HL-60 (cell line): Measurements from ENCODE around the gene GAREM1.

Experiments
- DNase-seq, 2 experiments: peaks; one replicate each; pipeline ENCODE4 v3.0.0-alpha.2; 2010 to 2020; ENCODE audit warnings: low read depth in 1 of 2, low spot score in 1 of 2
- H3K27ac ChIP-seq: fragments of 250-450 bp; sonication (Bioruptor Pico); replicated peaks from 2 replicates; pipeline ENCODE4 v1.5.1; 2020; ENCODE audit warnings: mild to moderate bottlenecking, moderate library complexity
- H3K27me3 ChIP-seq: fragments of 250-450 bp; sonication (Bioruptor Pico); 2 replicates; pipeline ENCODE4 v1.5.1; 2021; ENCODE audit warnings: mild to moderate bottlenecking, moderate library complexity; ENCODE audit not compliant: insufficient read depth, poor library complexity, severe bottlenecking
- H3K4me3 ChIP-seq: replicated peaks from 2 replicates; pipeline ENCODE4 v1.5.1; 2011; ENCODE audit warnings: mild to moderate bottlenecking, control low read depth, low read length; ENCODE audit not compliant: insufficient read depth
- GABPA ChIP-seq: IDR thresholded peaks from 2 replicates; pipeline ENCODE4 v1.6.1; 2012; ENCODE audit warnings: low read depth
- POLR2AphosphoS5 ChIP-seq: IDR thresholded peaks from 2 replicates; pipeline ENCODE4 v1.6.1; 2012; ENCODE audit warnings: low read depth
- SPI1 ChIP-seq: IDR thresholded peaks from 2 replicates; pipeline ENCODE4 v1.6.1; 2012; ENCODE audit warnings: low read depth, mild to moderate bottlenecking, borderline replicate concordance
- TF ChIP-seq, protein P1 (sequence below): IDR thresholded peaks from one replicate; pipeline ENCODE4 v1.5.1; 2011; ENCODE audit warnings: low read length, control low read depth, inconsistent platforms; ENCODE audit not compliant: insufficient read depth
- TF ChIP-seq, protein P2 (sequence below): IDR thresholded peaks from 2 replicates; pipeline ENCODE4 v1.6.1; 2012; ENCODE audit warnings: low read depth; ENCODE audit not compliant: insufficient replicate concordance

The GAREM1 gene

DNA sequence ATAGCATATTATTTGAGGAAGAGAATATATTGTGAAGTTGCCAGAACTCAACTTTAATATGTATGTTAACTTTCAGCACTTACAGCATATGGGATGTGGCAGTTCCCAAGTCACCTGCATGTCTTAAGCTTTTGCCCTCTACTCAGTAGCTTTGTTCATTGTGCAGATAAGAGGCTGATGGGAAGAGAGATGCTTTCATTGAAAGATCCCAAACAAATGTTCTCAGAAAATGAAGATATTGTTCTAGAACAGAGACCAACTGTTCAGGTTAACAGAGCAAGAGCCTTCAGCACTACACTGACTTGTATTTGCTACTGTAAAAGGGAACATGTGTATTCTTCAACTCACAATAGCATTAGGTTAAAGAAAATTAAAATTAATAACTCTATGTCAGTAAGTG is 28.1 kb downstream of the GAREM1 start:
- TF ChIP-seq SPI1: no peak
- TF ChIP-seq POLR2AphosphoS5: no peak
- TF ChIP-seq, protein P1, sequence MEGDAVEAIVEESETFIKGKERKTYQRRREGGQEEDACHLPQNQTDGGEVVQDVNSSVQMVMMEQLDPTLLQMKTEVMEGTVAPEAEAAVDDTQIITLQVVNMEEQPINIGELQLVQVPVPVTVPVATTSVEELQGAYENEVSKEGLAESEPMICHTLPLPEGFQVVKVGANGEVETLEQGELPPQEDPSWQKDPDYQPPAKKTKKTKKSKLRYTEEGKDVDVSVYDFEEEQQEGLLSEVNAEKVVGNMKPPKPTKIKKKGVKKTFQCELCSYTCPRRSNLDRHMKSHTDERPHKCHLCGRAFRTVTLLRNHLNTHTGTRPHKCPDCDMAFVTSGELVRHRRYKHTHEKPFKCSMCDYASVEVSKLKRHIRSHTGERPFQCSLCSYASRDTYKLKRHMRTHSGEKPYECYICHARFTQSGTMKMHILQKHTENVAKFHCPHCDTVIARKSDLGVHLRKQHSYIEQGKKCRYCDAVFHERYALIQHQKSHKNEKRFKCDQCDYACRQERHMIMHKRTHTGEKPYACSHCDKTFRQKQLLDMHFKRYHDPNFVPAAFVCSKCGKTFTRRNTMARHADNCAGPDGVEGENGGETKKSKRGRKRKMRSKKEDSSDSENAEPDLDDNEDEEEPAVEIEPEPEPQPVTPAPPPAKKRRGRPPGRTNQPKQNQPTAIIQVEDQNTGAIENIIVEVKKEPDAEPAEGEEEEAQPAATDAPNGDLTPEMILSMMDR: no peak
- TF ChIP-seq, protein P2, sequence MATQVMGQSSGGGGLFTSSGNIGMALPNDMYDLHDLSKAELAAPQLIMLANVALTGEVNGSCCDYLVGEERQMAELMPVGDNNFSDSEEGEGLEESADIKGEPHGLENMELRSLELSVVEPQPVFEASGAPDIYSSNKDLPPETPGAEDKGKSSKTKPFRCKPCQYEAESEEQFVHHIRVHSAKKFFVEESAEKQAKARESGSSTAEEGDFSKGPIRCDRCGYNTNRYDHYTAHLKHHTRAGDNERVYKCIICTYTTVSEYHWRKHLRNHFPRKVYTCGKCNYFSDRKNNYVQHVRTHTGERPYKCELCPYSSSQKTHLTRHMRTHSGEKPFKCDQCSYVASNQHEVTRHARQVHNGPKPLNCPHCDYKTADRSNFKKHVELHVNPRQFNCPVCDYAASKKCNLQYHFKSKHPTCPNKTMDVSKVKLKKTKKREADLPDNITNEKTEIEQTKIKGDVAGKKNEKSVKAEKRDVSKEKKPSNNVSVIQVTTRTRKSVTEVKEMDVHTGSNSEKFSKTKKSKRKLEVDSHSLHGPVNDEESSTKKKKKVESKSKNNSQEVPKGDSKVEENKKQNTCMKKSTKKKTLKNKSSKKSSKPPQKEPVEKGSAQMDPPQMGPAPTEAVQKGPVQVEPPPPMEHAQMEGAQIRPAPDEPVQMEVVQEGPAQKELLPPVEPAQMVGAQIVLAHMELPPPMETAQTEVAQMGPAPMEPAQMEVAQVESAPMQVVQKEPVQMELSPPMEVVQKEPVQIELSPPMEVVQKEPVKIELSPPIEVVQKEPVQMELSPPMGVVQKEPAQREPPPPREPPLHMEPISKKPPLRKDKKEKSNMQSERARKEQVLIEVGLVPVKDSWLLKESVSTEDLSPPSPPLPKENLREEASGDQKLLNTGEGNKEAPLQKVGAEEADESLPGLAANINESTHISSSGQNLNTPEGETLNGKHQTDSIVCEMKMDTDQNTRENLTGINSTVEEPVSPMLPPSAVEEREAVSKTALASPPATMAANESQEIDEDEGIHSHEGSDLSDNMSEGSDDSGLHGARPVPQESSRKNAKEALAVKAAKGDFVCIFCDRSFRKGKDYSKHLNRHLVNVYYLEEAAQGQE: no peak
- no peak for TF ChIP-seq GABPA
- Histone ChIP-seq H3K4me3 (no peak overlapping the region), H3K27ac (no peak overlapping the region), H3K27me3 (no peaks in the 10 kb centered on the region)
- no peak for DNase-seq

DNA sequence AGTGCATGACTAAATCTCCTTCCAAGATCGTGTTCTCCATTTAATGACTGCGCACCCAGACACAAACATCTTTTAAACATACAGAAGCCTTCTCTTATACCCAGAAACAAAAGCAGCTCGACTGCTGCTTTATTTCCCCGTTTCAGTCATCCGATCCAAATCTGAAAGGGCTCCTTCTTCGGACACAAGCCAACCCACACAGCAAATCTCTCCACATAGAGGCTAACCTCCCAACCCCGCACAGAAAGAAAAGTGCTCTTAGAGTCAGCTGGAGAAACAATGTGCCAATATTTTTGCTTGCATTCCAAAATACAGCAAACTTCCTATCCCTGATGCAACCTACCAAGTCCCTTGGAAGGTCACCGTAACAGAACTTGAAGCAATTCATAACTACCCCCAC is 29.1 kb downstream of the GAREM1 start:
- TF ChIP-seq, protein P2: no peak
- TF ChIP-seq GABPA (no peak), SPI1 (no peak), POLR2AphosphoS5 (no peak)
- TF ChIP-seq, protein P1: no peak
- Histone ChIP-seq H3K27me3 (no peaks in the 10 kb centered on the region), H3K27ac (no peak overlapping the region), H3K4me3 (no peak overlapping the region)
- DNase-seq: no peak

DNA sequence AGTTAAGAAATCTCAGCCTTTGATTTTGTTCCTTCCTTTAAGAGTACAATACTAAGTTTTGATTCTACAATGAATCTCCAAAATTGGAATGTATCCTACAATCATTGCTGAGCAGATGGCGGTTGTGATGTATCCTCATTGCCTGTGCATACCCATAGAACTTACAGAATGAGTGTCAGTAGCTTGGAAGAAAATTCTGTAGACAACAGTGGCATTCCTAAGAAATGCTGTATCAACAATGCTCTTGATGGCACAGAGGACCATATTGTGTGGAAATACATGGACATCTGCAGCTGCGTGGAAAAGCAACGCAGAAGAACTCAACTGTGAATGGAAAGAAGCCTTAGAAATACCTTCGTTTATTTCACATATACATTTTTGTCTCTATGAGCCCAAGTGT is 30.2 kb downstream of the GAREM1 start:
- no peak for TF ChIP-seq POLR2AphosphoS5
- TF ChIP-seq, protein P2: no peak
- no peak for TF ChIP-seq SPI1
- TF ChIP-seq, protein P1: no peak
- no peak for TF ChIP-seq GABPA
- Histone ChIP-seq H3K27me3 (peaks cover 4% of the 10 kb centered on the region), H3K27ac (no peak overlapping the region), H3K4me3 (no peak overlapping the region)
- no peak for DNase-seq
